GM18526 (cell line): ENCODE results near the gene RAB25.
A peak's percentile ranks its signal among the peaks of the same experiment; 100 is the strongest.

Experiments used
- POLR2A ChIP-seq: IDR thresholded peaks from 3 replicates; pipeline ENCODE4 v1.6.1; 2011; ENCODE audit not compliant: insufficient read length; ENCODE audit errors: extremely low read depth

RAB25 gene

GRCh38 chr1:156052862-156053767 is 7.8 kb upstream of the RAB25 start:
- no peak for TF ChIP-seq POLR2A

- peak; percentile 44 for TF ChIP-seq POLR2A
These were observed 7.0 kb upstream of the RAB25 start, which contains the start of gene UBQLN4 for GRCh38 chr1:156053768-156054499. UBQLN4 (minus strand) TSS chr1:156053798; CDS start chr1:156053701, 97 bp downstream.

- TF ChIP-seq POLR2A: peak; percentile 71
These were observed 6.3 kb upstream of the RAB25 start, which contains the start of gene LAMTOR2 for GRCh38 chr1:156054500-156055280. LAMTOR2 (plus strand) TSS chr1:156054782; CDS start chr1:156054890, 108 bp downstream.

- TF ChIP-seq POLR2A: no peak
These were observed 5.5 kb upstream of the RAB25 start for GRCh38 chr1:156055281-156056048.

- TF ChIP-seq POLR2A: no peak
These were observed 4.6 kb upstream of the RAB25 start for GRCh38 chr1:156056326-156056849.

- no peak for TF ChIP-seq POLR2A
These were observed 1.2 kb downstream of the RAB25 start for GRCh38 chr1:156062189-156062588.

GRCh38 chr1:156063997-156064285 is 3.0 kb downstream of the RAB25 start:
- TF ChIP-seq POLR2A: no peak

GRCh38 chr1:156064615-156065014 is 3.7 kb downstream of the RAB25 start:
- no peak for TF ChIP-seq POLR2A

- no peak for TF ChIP-seq POLR2A
These were observed 4.3 kb downstream of the RAB25 start for GRCh38 chr1:156065212-156065611.

GRCh38 chr1:156065871-156066270 is 4.9 kb downstream of the RAB25 start:
- TF ChIP-seq POLR2A: no peak

GRCh38 chr1:156067262-156067661 is 6.3 kb downstream of the RAB25 start:
- TF ChIP-seq POLR2A: no peak

GRCh38 chr1:156069490-156070455 is 8.8 kb downstream of the RAB25 start:
- no peak for TF ChIP-seq POLR2A

- no peak for TF ChIP-seq POLR2A
These were observed 9.6 kb downstream of the RAB25 start for GRCh38 chr1:156070548-156070947.
